ENCODE results near the gene APLN.

The APLN gene

DNA sequence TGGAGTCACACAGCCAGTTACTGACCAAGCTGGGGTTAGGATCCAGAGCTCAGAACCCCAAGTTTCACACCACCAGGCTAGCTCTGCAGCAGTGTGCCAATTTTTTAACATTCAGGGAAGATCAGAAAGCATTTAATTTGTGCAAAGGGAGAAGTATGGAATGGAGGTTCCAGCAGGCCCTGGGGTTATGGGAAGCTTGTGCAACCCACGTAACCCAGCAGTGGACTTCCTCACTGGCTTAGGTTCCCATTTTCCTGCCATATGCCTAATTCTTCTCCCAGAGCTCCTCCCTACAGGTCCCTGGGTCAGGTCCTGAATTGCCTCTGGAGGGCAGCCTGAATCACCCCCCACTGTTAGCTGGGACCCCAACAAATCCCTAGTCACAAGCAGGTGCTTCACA is 14.0 kb downstream of the APLN start:
- DNase-seq, result no peak

DNA sequence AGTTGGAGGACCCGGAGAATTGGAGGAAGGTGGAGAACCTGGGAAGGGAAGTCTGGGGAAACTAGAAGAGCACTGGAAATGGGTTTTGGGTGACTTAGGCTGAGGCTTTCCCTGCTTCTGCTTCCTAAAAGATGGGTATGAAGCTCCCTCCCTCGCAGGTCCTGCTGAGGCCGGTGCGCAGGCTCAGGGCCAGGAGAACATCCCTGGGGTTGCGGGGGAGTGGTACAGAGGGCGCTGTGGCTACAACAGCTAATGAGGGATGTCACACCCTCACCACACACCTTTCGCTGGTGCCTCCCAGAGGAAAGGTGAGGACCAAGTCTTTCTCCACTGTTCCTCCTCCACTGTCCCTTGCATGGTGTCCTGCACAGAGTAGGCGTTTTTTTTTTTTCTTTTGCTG is 15.8 kb downstream of the APLN start:
- DNase-seq, result no peak

DNA sequence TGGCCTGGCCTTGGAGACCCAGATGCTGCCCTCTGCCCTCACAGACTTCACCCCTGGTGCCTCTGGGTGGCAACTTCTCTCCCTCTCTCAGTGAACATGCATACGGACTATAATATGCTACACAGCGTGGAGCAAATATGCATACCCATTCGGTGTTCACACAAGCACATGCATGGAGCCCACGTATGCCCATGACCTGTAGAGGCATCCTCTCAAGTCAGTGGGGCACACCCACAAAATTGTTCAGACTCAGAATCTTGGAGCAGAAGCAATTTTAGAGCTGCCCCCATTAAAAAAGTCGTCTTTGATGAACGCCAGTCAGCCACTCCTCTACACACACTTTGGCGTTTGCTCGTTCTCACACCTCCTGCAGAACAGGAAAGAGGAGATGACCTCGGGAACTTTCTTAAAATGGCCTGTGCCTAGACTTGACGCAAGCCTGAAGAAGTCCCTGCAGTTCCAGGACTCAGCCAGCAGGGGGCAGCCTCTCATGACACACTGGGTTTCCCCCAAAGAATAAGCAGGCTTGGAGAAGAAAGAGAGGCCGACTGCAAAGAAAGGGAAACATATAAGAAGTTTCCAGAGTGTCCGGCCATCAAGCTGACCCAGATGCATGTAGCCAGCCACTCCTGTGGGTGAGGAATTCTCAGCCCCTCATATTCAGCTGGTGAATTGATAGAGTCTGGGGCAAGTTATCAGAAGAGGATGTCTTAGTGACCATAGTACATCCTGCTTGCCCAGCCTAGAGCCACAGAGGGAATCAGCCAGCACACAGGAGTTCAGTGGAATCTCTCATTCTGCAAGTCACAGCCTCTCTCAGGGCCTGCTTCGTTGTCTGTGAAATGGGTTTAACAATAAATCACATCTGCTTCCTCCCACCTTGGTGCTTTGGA is 17.3 kb downstream of the APLN start:
- DNase-seq, result peak; percentile 35

DNA sequence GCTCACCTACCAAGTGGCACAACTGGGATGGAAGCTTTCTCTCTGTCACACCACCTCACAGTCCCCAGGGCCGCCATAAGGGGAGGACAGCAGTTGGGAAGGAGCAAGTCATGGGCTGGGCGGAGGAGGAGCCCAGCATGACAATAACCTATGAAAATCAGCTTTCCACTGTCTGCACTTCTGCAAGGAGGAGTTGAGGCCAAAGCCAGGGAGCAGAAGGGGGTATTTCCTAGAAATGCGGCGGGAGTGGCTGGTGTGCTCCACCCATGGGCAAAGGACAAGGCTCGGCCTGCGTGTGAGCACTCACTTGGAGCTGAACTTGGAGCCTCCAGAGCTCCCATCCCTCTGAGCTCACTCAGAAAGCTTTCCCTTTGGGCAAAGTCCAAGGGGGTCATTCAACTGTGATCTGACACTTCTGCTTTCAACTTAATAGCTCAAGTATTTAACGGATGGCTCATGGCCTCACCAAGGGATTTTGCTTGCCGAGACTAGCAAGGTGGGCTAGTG is 18.5 kb downstream of the APLN start:
- DNase-seq, result no peak

DNA sequence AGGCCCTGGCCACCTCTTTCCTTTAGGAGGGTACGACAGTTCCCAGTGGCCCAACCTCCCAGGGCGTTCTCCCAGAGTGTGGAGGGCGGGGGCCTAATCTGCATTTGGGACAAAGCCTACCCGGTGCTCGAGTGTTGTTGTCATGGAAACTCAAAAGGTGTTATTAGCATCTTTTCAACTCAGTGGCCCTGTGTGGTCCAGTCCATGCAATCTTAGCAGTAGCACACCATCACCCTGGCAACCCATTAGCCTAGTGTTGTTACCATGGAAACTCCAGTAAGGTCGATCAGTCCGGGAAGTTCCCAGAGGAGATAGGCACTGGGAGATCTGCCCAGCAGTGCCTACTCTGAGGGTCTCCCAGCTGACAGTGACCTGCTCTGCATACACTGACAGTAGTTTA is 20.2 kb downstream of the APLN start:
- no peak for DNase-seq

DNA sequence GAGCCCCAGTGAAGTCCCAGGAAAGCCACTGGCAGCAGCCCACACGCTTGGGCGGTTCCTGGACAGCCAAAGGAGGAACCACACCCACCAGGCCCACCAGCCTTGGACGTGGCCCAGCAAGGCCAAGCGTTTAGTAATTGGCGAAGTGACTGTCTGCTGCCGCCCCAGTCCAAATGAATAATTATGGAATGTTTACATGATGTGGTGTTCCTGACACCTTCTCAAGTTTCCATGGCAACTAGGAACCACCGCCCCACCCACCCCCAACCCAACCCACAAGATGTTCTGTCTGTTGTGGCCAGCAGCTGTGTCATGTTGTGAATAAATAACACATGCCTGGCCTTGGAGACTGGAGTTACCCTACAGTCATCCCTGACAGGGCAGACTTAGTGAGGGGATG is 22.3 kb downstream of the APLN start:
- no peak for DNase-seq

DNA sequence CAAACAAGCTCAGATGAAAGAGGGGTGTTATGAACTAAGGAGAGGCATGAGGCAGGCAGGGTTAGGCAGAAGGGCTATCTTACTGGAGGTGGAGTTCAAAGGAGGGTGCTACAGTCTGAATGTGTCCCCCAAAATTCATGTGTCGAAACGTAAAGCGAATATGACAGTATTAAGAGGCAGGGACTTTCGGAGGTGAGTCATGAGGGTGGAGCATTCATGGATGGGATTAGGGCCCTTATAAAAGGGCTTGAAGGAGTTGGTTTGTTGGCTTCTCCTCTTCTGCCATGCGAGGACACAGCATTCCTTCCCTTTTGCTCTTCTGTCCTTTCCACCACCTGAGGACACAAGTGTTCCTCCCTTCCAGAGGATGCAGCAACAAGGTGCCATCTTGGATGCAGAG is 22.9 kb downstream of the APLN start:
- DNase-seq, result no peak

DNA sequence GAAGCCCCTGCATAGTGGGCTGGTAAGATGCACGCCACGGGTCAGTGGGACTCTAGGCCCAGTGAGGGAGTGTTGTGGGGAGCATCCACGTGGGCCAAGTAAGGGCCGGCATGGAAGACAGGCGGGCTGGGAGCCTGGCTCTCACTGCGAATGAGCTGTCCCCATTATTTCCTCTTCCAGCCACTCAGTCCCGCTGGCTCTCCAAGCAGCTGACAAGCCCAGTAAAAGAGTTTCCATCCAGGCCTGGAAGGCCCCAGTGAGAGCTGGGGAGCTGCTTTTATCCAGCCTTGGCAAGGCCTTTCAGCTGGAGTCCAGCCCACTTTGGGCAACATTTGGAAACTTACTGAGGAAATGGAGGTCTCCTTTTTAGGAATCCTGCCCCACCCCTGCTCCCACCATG is 24.9 kb downstream of the APLN start:
- DNase-seq, result no peak

DNA sequence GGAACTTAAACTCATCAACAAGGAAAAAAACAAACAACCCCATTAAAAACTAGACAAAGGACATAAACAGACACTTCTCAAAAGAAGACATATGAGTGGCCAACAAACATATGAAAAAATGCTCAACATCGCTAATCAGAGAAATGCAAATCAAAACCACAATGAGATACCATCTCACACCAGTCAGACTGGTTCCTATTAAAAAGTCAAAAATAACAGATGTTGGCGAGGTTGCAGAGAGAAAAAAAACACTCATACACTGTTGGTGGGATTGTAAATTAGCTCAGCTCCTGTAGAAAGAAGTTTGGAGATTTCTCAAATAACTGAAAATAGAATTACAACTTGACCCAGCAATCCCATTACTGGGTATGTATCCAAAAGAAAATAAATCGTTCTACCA is 28.7 kb downstream of the APLN start:
- no peak for DNase-seq

DNA sequence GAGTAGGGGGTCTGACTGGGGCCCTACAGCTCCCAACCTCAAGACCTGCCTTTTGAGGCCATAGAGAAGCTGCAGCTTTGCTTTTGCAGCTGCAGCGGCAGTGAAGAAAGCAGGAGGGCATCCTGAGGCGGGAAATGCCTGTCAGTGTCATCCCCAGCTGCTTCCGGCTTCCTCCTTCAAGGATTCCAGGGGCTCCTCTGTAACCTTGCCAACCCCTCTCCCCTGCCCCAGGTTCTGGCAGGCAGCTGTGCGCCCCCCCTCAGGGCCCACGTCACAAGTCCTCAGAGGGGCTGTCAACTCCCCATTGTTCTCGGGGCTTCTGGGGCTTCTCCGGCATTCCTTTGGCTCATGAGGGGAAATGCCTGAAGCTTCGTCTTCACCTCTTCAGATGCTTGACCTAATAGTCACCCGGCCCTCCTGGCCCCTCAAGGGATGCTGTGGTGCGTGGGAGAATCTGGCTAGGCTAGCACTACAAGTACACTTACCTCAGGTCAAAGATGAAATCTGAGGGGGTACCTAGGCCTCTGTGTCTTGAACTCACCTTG is 31.9 kb downstream of the APLN start:
- DNase-seq, result no peak

DNA sequence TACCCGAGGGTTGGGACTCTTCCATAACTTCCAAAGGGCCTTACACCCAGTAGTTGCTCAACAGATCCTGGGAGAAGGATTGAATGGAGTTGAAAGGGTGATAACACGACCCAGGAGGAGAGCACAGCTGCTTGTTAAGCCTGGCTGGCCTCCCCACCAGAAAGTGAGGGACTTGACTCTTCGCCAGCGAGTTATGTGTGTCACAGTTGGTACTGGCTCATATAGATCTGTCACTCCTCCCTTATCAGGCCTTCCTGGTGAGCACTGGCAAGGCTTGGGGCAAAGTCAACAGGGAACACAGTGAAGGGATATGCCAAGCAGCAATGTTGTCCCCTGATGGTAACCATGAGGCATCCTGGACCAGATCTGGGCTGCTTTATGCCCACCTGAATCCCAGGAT is 35.8 kb downstream of the APLN start:
- DNase-seq, result no peak

DNA sequence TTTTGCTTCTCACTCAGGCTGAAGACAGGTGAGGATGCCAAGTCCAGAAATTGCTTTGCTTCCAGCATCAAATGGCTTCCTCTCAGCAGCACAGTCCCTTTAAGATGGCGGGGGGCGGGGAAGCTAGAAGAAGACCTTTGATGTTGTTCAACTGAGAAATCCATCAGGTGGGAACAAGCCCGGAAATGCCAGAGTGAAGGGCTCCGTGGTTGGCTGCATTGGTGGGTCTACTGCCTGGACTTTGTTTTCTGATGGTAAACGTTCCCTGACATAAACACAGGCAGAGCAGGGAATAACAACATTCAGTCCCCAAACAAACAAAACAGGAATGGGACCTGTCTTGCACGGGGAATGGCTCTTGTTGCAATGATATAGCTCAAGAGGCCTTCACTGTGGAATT is 37.3 kb downstream of the APLN start:
- no peak for DNase-seq

DNA sequence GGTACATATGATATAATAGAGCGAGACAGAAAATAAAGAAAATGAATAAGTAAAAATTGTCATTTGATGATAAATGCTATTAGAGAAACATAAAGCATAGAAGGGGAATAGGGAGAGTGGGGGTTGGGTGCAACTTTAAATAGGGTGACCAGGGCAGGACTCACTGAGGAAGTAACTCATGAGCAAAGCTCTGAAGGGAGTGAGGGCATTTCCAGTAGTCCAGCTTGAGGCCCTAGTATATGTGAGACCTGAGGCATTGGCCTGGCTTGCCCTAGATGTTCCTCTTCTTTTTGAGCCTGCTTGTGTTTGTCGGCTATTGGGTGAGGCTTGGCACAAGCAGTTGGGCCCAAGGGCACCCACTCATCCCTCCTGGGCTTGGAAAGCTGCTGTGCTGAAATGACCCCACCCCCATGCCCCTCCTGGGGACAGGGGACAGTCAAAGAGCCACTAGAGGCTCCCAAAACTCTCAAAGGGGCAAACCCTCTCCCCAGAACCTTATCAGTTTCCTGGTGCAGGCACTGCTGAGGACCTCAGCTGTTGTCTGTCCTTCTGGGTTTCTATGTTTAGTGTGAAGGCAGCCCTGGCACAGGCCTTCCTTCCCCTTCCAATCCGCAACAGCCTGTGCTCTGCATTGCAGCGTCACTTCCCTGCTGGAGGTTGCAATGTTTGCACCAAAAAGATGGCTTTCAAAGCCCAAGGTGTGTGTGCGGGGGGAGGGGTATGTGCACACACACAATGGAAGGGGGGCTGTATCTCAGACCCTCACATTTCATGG is 40.1 kb downstream of the APLN start:
- no peak for DNase-seq

DNA sequence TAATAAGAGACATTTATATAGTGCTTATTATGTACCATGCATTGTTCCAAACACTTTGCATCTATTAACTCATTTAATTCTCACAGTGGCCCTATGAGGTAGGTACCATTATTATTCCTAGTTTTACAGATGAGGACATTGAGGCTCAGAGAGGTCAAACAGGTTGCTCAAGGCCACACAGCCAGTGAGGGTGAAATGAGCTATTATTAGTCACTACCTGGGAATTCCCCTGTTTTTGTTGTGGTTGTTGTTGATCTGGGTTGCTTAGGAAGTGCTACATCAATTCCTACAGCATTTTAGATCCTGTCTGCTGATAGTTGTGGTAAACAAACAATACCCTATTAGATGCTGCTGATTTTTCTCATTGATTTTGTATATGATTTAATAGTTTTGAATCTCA is 41.2 kb downstream of the APLN start:
- no peak for DNase-seq

DNA sequence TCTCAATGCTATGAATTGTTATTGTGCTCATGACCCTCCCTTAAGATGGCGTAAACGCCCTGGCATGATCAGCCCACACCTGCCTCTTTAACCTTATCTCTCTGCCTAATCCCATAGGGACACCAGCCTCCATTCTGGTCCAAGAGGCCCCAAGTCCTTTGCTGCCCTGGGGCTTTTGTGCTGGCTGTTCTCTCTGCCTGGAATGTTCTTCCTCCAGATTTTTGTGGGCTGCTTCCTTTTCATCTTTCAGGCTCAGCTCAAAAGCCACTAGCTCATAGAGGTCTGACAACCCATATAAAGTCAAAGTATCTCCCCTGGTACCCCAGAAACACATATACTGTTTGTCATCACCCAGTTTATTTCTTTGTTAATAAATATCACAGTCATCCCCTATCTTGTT is 42.4 kb downstream of the APLN start:
- DNase-seq, result no peak

DNA sequence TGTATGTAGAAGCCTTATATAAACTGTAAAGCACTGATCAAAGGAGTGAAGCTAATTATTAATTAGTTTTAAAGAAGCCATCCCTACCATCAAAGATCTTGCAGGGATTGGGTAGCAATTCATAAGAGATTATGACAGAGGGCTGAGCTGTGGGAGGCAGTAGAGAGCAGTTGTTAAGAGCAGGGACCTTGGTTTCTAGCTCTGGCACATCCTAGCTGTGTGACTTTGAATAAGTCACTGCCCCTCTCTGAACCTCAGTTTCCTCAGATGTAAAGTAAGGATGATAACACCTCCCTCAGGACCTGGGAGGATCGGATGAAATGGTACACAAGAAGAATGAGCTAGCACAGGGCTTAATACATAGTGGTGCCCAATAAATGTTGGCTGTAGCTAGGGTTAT is 45.4 kb downstream of the APLN start:
- DNase-seq, result no peak

DNA sequence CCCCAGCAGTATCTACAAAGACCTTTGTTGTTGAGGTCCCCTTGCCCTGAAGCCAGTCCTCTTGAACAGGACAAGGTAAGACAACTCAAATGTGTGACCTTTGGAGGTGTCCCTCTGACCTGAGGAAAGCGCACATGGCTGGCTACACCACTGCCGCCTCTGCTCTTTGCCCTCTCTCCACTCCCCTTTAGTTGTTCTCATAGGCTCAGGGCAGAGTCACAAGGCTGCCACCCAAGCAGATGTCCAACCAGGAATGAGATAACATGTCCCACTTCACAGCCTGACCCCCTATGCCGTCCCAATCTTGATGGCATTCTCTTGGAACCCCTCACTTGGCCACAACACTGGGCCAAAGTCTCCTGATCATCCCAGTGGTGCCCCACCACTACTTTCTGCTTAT is 46.3 kb downstream of the APLN start:
- DNase-seq, result no peak

DNA sequence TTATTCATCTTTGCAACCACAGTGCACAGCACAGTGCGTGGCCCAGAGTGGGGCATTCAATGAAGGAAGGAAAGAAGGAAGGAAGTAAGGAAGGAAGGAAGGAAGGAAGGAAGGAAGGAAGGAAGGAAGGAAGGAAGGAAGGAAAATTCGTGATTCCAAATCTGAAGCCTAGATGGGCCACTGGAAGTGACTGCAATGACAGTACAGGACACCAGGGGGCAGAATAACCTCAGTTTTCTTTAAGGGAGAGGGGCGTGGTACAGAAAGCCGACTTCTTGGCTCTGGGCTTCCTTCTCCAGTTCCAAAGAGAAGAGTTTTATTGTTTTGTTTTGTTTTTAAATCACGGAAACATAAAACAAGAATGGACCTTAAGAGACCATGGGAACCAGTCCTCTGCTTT is 47.8 kb downstream of the APLN start:
- DNase-seq, result peak; percentile 35

DNA sequence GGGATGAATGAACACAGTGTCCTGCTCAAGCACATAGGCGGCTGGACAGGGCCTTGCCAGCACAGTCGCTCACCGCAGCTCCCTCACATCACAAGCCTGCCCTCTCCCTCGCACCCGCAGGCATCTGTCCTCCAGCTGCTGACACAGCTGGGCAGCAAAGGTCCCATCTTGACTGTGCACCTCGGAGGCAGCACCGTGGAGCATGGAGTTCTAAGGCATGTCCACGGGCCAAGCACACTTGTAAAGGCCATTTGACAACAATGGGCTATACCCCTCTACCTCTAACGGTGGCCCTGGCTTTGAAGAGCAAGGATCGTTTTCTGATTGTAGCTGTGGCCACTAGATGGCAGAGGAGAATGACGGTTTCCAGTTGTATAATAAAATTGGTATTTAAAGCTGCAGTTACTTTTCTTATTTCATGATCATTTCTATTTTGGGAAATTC is 53.8 kb downstream of the APLN start:
- peak; percentile 3 for DNase-seq

DNA sequence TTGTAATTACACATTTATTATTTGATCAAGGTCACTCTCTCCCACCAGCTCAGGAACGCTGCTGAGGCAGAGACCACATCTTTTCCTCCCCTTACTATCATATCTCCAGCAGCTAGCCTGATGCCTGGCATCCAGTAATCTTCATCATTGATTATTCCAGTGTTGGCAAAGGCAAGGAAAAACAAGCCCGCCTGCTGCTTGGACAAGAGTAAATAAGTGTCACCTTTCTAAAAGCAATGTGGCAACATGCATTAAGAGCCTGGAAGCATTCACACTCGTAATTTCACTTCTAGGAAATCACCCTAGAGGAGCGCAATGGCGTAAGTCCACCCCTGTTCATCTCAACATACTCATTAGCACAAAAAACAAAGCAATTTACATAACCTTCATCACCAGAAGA is 54.8 kb downstream of the APLN start:
- DNase-seq, result no peak

DNA sequence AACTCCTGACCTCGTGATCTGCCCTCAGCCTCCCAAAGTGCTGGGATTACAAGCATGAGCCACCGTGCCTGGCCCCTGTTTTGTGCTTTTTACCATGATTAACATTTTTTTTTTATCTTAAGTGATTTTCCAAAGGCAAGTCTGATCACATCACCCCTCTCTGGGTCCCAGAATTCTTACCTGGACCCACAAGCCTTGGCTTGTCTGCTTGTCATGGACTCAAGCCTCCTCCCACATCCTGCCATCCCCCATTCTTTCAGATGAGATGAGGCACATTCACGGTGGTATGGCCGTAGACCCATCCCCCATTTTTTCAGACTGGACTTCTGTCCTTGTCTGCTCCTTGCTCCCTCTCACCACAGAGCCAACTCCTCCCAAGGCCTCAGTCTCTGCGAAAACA is 55.3 kb downstream of the APLN start:
- no peak for DNase-seq

DNA sequence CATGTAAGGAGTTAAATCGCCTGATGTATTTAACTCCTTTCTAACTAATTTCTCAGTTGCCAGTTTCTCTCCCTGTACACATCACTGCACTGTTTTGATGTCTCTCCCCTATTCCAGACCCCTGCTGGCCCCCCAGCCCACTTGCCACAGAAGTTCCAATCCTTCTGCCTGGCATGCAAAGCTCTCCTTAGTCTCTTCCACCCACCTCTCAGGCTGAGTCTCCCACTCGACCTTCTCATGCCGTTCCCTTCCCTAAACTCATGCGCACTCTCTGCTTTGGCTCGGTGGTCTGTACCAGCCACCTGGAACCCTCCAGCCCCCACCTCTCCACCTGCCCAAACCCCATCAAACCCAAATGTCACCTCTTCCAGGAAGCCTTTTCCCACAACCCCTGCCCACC is 56.9 kb downstream of the APLN start:
- no peak for DNase-seq

DNA sequence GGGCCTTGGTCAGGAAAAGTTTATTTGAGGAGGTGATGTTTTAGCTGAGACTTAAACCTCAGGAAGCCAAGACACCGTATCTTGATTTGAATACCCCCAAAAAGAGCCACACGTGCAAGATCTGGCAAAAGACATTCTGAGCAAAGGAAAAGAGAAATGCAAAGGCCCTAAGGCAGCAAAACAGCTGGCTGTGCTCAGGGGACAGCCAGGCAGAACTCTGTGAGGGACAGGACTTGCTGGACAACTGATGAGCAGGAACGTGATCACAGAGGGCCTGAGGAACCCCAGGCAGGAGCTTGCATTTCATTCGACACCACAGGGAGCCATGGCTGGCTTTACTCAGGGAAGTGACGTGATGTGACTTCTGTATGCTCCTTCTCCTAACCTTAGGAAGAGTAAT is 58.7 kb downstream of the APLN start:
- no peak for DNase-seq

All from NCI-H510A treated with DMSO at 0.1 percent for 48 hours (cell line).